CD1c-positive myeloid dendritic cell (primary cell): ENCODE results near the gene DDX54.
"Not testable (repeated sequence)": the region's sequence is repeated elsewhere in the genome, so short reads cannot be mapped to it uniquely, and the experiment has no call there.

Experiments
- DNase-seq: peaks from one replicate; pipeline ENCODE4 v3.0.0-alpha.2; 2016; ENCODE audit errors: extremely low spot score

DDX54 gene

GRCh38 chr12:113220593-113221180 lies 35.4 kb upstream of the DDX54 start:
- peak; percentile 30 for DNase-seq

DNA sequence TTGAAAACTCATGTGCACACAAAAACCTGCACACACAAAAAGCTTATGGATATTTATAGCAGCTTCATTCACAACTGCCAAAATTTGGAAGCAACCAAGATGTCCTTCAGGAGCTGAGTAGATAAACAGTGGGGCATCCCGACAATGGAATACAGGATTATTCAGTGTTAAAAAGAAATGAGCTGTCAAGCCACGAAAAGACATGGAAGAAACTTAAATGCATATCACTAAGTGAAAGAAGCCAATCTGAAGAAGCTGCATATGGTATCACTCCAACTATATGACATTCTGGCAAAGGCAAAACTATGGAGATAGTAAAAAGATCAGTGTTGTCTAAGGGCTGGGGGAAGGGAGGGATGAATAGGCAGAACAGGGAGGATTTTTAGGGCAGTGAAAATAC lies 30.7 kb upstream of the DDX54 start:
- no peak for DNase-seq

DNA sequence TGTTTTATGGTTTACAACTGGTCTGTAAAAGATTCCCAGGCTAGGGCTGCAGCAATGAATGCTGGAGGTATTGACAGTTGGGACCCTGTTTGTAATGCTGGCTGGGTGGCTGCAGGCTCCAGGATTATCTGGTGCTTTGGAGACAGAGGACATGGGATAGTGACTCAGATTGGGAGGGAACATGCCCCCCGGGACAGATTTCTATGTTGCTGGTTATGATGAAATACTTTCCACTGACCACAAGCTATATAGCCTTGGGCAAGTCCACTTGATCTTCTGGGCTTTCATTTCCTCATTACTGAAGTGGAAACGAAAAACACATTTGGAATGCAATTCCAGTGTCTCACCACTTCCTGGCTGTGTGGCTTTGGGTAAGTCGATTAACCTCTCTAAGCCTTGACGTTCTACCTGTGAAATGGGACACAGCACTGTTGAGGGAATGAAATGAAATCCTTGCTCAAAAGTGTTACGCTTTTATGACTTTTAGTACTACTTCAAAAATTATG lies 29.7 kb upstream of the DDX54 start:
- DNase-seq, result peak; percentile 95

DNA sequence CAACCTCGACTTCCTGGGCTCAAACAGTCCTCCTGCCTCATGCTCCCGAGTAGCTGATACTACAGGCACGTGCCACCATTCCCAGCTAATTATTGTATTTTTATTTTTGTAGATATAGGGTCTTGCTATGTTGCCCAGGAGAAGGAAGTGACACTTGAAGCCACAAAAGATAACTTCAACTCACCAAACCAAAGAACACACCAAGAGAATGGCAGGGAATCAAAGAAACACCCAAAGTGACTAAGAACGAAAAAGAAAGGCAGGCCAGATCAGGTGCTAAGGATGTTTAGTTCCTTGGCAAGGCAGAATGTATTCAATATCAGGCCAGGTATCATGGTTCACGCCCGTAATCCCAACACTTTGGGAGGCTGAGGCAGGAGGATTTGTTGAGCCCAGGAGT lies 25.9 kb upstream of the DDX54 start:
- DNase-seq, result no peak

DNA sequence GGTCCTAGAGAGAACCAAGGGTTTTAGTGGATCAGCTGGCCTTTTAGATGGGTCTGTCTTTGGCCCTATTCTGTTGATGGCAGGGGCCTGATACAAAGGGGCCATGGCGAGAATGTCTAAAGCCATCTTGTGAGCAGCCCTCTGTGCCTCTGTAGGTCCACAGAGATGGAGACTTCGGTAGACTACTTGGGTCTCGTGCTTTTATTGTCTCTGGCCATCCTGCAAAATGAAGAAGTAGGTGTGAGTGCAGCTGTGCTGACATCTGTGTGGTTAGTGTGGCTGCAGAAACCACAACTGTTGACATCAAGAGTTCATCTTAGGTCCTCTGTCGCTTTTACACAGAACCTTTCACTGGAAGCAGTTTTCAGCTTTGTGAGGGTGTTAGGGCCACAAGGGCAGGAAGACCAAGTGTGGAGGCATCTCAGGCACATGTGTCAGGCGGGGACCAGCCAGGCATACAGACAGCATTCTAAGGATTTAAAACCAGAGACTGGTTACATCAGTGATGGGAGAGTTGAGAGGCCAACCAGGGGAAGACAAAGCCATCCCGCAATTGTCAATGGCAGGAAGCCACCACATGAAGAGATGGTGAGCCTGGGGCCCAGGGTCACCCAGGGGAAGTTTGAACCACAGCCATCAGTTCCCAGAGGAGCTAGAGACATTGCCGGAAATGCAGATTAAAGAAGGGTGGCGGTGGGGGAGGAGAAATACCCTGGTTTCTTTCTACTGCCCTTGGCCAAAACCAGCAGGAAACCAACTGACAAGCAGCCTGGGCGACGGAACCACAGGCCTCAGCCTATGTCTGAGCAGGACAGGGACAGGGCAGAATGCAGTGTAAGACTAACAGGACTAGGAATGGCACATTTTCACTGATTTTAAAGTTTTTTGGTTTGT lies 23.0 kb upstream of the DDX54 start:
- peak; percentile 93 for DNase-seq

- DNase-seq, result no peak
These were observed 22.3 kb upstream of the DDX54 start for GRCh38 chr12:113207613-113208040.

GRCh38 chr12:113206802-113207201 lies 21.5 kb upstream of the DDX54 start:
- not testable (repeated sequence) for DNase-seq

- DNase-seq, result no peak
These were observed 19.5 kb upstream of the DDX54 start for GRCh38 chr12:113204804-113205203.

GRCh38 chr12:113203852-113204760 lies 18.8 kb upstream of the DDX54 start:
- no peak for DNase-seq

DNA sequence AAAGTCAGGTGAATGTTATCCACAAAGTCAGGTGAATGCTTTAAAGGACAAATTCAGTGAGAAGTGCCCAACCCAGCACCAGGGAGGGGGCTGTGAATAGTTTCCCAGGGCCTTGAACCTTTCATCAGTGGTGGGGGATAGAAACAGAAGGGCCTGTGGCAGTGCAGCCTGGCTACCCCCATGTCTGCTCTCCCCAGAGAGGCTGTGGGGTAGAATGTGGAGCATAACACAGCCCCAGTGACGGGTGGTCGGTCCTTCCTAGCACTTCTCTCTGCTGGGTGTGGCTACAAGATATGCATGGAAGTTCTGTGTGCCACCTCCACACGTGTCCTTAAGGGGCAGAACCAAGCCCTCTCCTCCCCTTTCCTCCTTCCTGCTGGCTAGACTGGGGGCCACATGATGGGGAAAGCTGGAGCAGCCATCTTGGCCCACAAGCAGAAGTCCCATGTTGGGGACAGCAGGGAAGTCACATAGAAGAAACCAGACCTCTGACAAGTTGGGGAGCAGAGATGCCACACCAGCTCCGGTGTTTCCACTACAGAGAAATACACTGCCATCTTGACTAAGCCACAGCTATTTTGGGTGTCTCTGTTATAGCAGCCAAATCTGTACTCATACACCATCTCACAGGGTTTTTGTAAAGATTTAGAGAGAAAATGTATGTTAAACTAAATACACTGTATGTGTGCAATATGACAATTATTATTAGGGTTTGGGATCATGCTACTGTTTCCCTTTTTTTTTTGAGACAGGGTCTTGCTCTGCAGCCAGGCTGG lies 17.2 kb upstream of the DDX54 start:
- peak; percentile 55 for DNase-seq

- DNase-seq, result no peak
These were observed 16.2 kb upstream of the DDX54 start for GRCh38 chr12:113201187-113202177.

DNA sequence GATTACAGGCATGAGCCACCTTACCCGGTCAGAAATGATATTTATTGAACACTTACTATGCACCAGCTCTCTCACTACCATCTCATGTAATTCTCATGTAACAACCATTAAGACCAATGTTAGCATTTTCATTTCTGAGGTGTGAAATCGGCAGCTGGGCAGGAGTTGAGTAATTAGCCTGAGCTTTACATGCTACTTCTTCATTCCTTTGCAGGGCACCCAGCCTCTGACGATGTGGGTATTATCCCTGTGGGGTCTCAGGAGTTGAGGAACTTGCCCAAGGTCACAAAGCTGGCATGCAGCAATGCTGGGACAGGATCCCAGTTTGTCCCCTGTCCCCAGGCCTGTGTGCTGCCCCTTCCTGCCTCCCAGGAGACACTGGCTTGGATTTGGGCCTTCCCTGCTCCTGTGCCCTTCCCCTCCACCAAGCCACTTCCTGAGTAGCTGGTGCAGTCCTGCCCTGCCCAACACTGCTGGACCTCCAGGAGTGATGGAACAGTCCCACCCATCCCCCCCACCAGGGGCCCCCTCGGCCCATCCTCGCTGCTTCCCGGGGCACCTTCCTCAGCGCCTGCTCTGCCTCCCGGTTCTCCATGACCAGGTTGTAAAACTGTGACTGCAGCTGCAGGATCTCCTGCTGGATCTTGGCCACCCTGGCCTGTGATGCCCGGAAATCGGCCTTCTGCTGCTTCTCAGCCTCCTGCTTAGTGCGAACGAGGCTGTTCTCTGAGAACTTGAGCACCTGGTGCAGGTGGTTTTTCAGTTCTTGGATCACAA lies 14.9 kb upstream of the DDX54 start:
- peak; percentile 51 for DNase-seq

- DNase-seq, result no peak
These were observed 13.0 kb upstream of the DDX54 start for GRCh38 chr12:113198296-113198695.

DNA sequence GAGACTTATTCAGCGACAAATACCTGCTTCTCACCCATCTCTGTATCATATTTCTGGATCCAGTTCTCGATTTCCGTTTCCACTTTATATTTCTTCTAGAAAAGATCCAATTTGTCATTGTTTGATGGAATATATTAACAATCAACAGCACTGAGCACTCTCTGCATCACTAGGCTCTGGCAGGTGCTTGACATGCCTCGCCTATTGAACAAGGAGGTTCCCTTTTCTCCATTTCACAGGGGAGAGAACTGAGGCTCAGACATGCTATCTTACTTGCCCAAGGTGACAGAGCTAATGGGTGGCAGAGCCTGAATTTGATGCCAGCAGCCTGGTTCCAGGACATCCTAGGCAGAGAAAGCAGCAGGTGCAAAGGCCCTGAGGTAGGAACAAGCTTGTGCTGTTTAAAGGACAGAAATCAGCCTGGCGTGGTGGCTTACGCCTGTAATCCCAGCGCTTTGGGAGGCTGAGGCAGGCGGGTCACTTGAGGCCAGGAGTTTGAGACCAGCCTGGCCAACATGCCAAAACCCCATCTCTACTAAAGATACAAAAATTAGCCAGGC lies 12.3 kb upstream of the DDX54 start:
- no peak for DNase-seq

- peak; percentile 78 for DNase-seq
These were observed 11.7 kb upstream of the DDX54 start for GRCh38 chr12:113196990-113197389.

DNA sequence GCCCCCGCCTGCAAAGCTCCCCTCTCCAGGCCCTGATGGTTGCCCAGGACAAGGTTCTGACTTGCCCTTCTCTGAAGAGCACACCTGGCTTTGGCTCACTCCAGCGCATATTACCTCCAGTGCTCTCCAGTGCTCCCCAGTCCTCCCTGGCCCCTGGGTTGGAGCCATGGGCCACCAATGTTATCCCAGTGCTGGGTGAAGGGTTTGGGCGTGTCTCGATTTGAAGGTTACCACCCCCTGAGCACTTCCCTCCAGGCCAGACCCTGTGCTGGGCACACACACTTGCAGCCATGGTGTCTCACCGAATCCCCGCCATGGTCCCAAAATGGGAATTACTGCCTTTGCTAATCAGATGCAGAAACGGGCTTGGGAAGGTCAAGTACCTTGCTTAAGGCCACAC lies 11.3 kb upstream of the DDX54 start:
- DNase-seq, result no peak

GRCh38 chr12:113195598-113195997 lies 10.3 kb upstream of the DDX54 start:
- no peak for DNase-seq

DNA sequence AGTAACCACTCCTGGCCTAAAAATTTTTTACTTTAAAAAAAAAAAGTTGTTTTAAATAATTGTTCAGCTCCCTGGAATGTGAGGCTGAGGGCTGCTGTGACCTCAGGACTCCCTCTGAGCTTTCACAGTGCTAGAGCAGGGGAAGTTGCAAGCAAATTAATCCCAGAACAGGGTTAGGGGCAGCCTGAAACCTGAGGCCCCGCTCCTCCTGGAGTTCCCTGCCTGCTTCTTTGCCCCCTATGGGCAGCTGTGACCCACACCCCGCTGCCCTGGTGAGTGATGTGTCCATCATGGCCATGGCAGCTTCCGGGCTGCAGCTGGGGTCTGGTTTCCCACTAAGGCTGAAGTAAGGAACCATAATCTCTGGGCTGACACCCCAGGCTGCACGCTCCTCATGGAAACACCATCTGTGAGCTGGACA lies 9.7 kb upstream of the DDX54 start:
- no peak for DNase-seq

DNA sequence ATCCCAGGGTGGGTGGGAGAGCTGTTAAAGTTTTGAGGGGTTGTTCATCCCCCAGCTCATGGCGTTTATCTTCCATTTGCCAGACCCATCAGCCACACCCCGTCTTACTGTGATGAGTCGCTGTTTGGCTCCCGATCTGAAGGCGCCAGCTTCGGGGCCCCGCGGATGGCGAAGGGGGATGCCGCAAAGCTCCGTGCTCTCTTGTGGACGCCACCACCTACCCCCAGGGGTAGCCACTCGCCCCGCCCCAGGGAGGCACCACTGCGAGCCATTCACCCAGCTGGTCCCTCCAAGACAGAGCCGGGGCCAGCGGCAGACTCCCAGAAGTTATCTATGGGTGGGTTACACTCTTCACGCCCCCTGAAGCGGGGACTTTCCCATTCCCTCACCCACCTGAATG lies 5.9 kb upstream of the DDX54 start:
- DNase-seq, result no peak
